Upper lobe of left lung (tissue), 6 donors: ENCODE data around the gene MORN1. TPM values are rescaled to one million over a fixed set of nuclear protein-coding genes. Genes with fewer than 3 reads are reported as not detected.

Experiments used
- ATAC-seq, 2 donors: fragments of 200-7000 bp; cut with Tn5 transposase; one replicate each; pipeline ENCODE4 v1.9.1; 2022; ENCODE audit warnings: mild to moderate bottlenecking in 2 of 2, moderate library complexity in 2 of 2; ENCODE audit not compliant: low FRiP score in 2 of 2
- DNase-seq, 2 donors: peaks; one replicate each; pipeline ENCODE4 v3.0.0-alpha.2; 2019 to 2020
- H3K27ac ChIP-seq, 4 donors: fragments of 200-600 bp; sonication (generic); one replicate each; pipeline ENCODE4 v1.5.1; 2016 to 2019
- H3K27me3 ChIP-seq, 4 donors: fragments of 200-600 bp; sonication (generic); one replicate each; pipeline ENCODE4 v1.5.1; 2017 to 2019
- H3K36me3 ChIP-seq, 4 donors: fragments of 200-600 bp; sonication (generic); one replicate each; pipeline ENCODE4 v1.5.1; 2016 to 2019
- H3K4me1 ChIP-seq, 4 donors: fragments of 200-600 bp; sonication (generic); one replicate each; pipeline ENCODE4 v1.5.1; 2018 to 2019
- H3K4me3 ChIP-seq, 4 donors: fragments of 200-600 bp; sonication (generic); one replicate each; pipeline ENCODE4 v1.5.1; 2017 to 2019; ENCODE audit warnings: mild to moderate bottlenecking in 2 of 4, moderate library complexity in 1 of 4
- H3K9me3 ChIP-seq, 4 donors: fragments of 200-600 bp; sonication (generic); one replicate each; pipeline ENCODE4 v1.5.1; 2018 to 2019
- CTCF ChIP-seq, 6 experiments: fragments of 450-650 bp in 4 of 6; fragments of 200-600 bp in 2 of 6; sonication (generic) in 2 of 6; IDR thresholded peaks; one replicate each; pipeline ENCODE4 v1.5.1; 2016 to 2019; ENCODE audit warnings: antibody characterized with exemption in 6 of 6
- EP300 ChIP-seq, 4 donors: sonication (generic); formaldehyde crosslinking; IDR thresholded peaks; one replicate each; pipeline ENCODE4 v1.5.1; 2017; ENCODE audit warnings: antibody characterized with exemption in 4 of 4, control low read depth in 2 of 4
- POLR2A ChIP-seq, 4 donors: fragments of 450-650 bp; IDR thresholded peaks; one replicate each; pipeline ENCODE4 v1.5.1; 2016 to 2017; ENCODE audit warnings: antibody characterized with exemption in 4 of 4, mild to moderate bottlenecking in 2 of 4
- POLR2AphosphoS5 ChIP-seq, 2 donors: sonication (generic); formaldehyde crosslinking; IDR thresholded peaks; one replicate each; pipeline ENCODE4 v1.5.1; 2017; ENCODE audit warnings: antibody characterized with exemption in 2 of 2
- WGBS, 2 donors: methylation state at CpG; one replicate each; pipeline ENCODE4 v1.1.5; 2017 to 2018; 5-methylcytosine and 5-hydroxymethylcytosine counted together
- total RNA-seq, 6 donors: library from RNA; depleted of rRNA in 4 of 6; stranded (reverse); fragments of >200 nt in 4 of 6; gene quantifications; one replicate each; pipeline versions ENCODE4 v1.1.0 to v1.2.1, GENCODE V29; 2016 to 2021
- donor health status: DM: no; HTN: no; CAD: no; lungs with moderate emphysema.
- donor health status: DM: no; HTN: yes; CAD: no; lungs with severe emphysema.

Gene MORN1
- total RNA-seq, 6 donors from 2014 or later = 8.5 to 23.4 (median 14.6) TPM

DNA sequence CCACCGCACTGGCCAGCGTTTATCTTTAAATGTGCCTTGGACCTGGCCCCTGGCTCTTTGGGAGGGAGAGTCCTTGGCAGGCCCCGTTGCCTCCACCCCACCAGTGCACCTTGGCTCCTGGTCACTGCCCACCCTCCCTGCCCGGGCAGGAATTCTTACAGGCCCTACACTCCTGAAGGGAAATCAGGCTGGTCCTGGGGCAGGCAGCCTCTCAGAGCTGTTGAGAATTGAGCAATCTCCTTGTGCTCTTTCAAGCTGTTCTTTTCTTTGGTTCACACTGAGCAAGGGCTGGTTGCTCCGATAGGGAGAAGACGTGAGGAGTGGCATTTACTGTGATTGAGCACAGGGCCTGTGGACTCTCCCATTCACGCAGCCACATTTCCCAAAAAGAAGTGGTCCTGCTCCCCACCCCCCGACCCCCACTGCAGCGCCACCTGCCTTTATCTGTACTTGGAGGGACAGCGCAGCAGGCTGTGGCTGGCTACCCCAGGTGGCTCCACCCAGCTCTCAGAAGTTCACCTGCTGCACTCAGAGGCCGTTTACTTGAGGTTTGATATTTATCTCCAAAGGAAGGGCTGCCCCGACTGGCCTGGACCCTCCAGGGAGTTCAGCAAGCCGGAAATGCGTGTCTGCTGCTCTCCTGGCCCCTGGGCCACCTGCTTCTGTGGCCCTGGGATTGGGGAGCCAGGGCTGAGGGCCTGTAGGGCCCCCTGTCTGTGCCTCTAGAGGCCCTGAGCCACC is 115.4 kb downstream of the MORN1 start:
- no peaks in the 10 kb centered on the region for H3K27me3 ChIP-seq
- WGBS, 2 donors = 33 to 47% methylated on average over 6 to 14 of the region's 14 CpGs
- peaks cover 89 to 95% (median 94%) of the 10 kb centered on the region in 4 donors for H3K4me1 ChIP-seq
- peak; percentile 50 to 81 for ATAC-seq
- no peak for TF ChIP-seq CTCF (IDR thresholded peaks at IDR 0.05)
- no peak for TF ChIP-seq POLR2A (IDR thresholded peaks at IDR 0.05)
- TF ChIP-seq EP300 (IDR thresholded peaks at IDR 0.05) = peak in 1 of 4 donors; percentile 2
- H3K9me3 ChIP-seq = no peaks in the 10 kb centered on the region
- no peak overlapping the region for H3K4me3 ChIP-seq
- DNase-seq = peak; percentile 21 to 84
- peaks cover 0 to 5% (median 0%) of the 10 kb centered on the region in 4 donors for H3K36me3 ChIP-seq
- H3K27ac ChIP-seq = peak overlapping the region; percentile 76 to 90 (median 84)

- 42 to 51% methylated on average over 14 to 20 of the region's 21 CpGs for WGBS, 2 donors
- Histone ChIP-seq H3K4me3 (no peak overlapping the region), H3K27me3 (no peaks in the 10 kb centered on the region), H3K9me3 (no peaks in the 10 kb centered on the region), H3K27ac (peak overlapping the region; percentile 76 to 90 (median 84)), H3K36me3 (peaks cover 0 to 5% (median 0%) of the 10 kb centered on the region in 4 donors), H3K4me1 (peaks cover 96 to 100% (median 100%) of the 10 kb centered on the region in 4 donors)
- DNase-seq = peak in 1 of 2 donors; percentile 85
- TF ChIP-seq POLR2A (IDR thresholded peaks at IDR 0.05) (no peak), EP300 (IDR thresholded peaks at IDR 0.05) (no peak), POLR2AphosphoS5 (IDR thresholded peaks at IDR 0.05) (no peak), CTCF (IDR thresholded peaks at IDR 0.05) (no peak)
- no peak for ATAC-seq
These were observed 116.4 kb downstream of the MORN1 start for GRCh38 chr1:2274929-2275475.

DNA sequence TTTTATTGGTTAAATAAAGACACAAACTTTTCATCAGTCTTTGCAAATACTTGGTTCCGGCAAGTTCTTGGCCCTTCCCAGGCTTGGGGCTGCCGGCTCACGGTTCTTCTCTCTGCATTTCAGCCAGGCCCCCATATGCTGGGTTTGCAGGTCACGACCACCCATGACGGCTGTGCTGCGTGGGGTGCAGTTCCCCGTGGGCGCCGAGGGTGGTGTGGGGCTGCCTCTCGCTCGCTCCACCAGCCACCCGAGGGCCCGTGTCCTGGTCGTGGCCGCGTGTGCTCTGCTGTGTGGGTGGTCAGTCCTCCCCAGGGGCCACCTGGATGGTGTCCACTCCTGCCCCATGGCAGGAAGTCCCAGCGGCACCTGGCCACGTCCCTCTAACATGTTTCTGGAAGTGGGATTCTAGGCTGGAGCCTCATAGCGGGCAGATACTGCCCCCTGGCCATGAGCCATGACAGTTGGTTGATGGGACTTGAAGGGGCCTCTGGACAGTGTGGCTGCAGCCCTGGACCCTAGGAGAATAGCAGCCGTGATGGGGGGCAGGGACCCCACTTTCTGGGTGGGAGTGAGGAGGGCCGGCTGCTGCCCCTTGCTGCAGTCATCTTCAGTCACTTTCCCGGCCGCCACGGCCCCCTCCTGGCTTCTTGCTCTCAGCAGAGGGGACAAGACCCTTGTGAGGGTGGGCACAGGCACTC is 117.0 kb downstream of the MORN1 start:
- no peaks in the 10 kb centered on the region for H3K9me3 ChIP-seq
- DNase-seq (peak in 1 of 2 donors; percentile 72), ATAC-seq (no peak)
- WGBS, 2 donors = 84 to 86% methylated on average over 17 to 19 of the region's 24 CpGs
- no peak overlapping the region for H3K4me3 ChIP-seq
- peak overlapping the region; percentile 76 to 90 (median 84) for H3K27ac ChIP-seq
- H3K36me3 ChIP-seq = peaks cover 0 to 5% (median 0%) of the 10 kb centered on the region in 4 donors
- H3K4me1 ChIP-seq = peaks cover 93 to 100% (median 97%) of the 10 kb centered on the region in 4 donors
- no peaks in the 10 kb centered on the region for H3K27me3 ChIP-seq
- TF ChIP-seq EP300 (IDR thresholded peaks at IDR 0.05) = no peak
- no peak for TF ChIP-seq POLR2AphosphoS5 (IDR thresholded peaks at IDR 0.05)
- no peak for TF ChIP-seq POLR2A (IDR thresholded peaks at IDR 0.05)
- TF ChIP-seq CTCF (IDR thresholded peaks at IDR 0.05) = no peak

- ATAC-seq = no peak
- H3K4me3 ChIP-seq = no peak overlapping the region
- WGBS, 2 donors = 88% methylated on average over 10 to 28 of the region's 29 CpGs
These were observed 117.8 kb downstream of the MORN1 start for GRCh38 chr1:2273401-2274090.

More at GRCh38 chr1:2273401-2274090, 117.8 kb downstream of the MORN1 start:
- Histone ChIP-seq H3K27ac (peak overlapping the region; percentile 3 to 90 (median 57)), H3K36me3 (peaks cover 0 to 5% (median 0%) of the 10 kb centered on the region in 4 donors), H3K27me3 (no peaks in the 10 kb centered on the region), H3K4me1 (peaks cover 92 to 100% (median 93%) of the 10 kb centered on the region in 4 donors), H3K9me3 (no peaks in the 10 kb centered on the region)
- no peak for DNase-seq
- TF ChIP-seq POLR2A (IDR thresholded peaks at IDR 0.05) (no peak), POLR2AphosphoS5 (IDR thresholded peaks at IDR 0.05) (no peak), CTCF (IDR thresholded peaks at IDR 0.05) (no peak), EP300 (IDR thresholded peaks at IDR 0.05) (no peak)
